ENCODE data around the gene TIMP2. TPM values are rescaled to one million over a fixed set of nuclear protein-coding genes. Genes with fewer than 3 reads are reported as not detected.

TIMP2 gene
- total and polyA plus RNA-seq, 2 of the 13 experiments (the other 11 are each of a cell fraction or from before 2014, with no cell fraction given), result 3.8 to 8.5 TPM

- TF ChIP-seq GMEB2 (CRISPR knock-in tag; IDR thresholded peaks at IDR 0.05; ENCODE audit: low read depth) (no peak), FOXJ3 (CRISPR knock-in tag; IDR thresholded peaks at IDR 0.05; ENCODE audit: borderline replicate concordance) (peak; percentile 59; the same call in 1 of the 2 replicates), PBX3 (CRISPR knock-in tag; IDR thresholded peaks at IDR 0.05; ENCODE audit: borderline replicate concordance) (no peak), MXI1 (IDR thresholded peaks at IDR 0.05; ENCODE audit: borderline replicate concordance, low read depth, low read length) (no peak), ELF1 (CRISPR knock-in tag; IDR thresholded peaks at IDR 0.05) (no peak), MLLT10 (CRISPR knock-in tag; IDR thresholded peaks at IDR 0.05) (no peak), NR0B2 (CRISPR knock-in tag; IDR thresholded peaks at IDR 0.05) (no peak), ZNF136 (CRISPR knock-in tag; IDR thresholded peaks at IDR 0.05; ENCODE audit: low read depth) (no peak), GATAD2A (CRISPR knock-in tag; IDR thresholded peaks at IDR 0.05) (peak; percentile 76), POGZ (CRISPR knock-in tag; IDR thresholded peaks at IDR 0.05) (no peak), FOXP4 (CRISPR knock-in tag; IDR thresholded peaks at IDR 0.05) (peak; percentile 70; the same call in 1 of the 2 replicates), HNRNPL (IDR thresholded peaks at IDR 0.05; ENCODE audit: low read depth, low read length) (peak; percentile 59; the same call in 1 of the 2 replicates), RBAK (CRISPR knock-in tag; IDR thresholded peaks at IDR 0.05) (no peak), IRF9 (CRISPR knock-in tag; IDR thresholded peaks at IDR 0.05; ENCODE audit: borderline replicate concordance) (no peak; the same call in 1 of the 2 replicates), NCOR1 (IDR thresholded peaks at IDR 0.05; ENCODE audit: borderline replicate concordance, low read length) (no peak), RFXANK (CRISPR knock-in tag; IDR thresholded peaks at IDR 0.05) (no peak), ZNF788 (CRISPR knock-in tag; IDR thresholded peaks at IDR 0.05; ENCODE audit: borderline replicate concordance) (no peak), IKZF1 (IDR thresholded peaks at IDR 0.05) (no peak), SIN3B (IDR thresholded peaks at IDR 0.05; ENCODE audit: low read length) (no peak), ZBTB1 (CRISPR knock-in tag; IDR thresholded peaks at IDR 0.05; ENCODE audit: borderline replicate concordance) (no peak), GTF2F1 (IDR thresholded peaks at IDR 0.05; ENCODE audit: low read length) (no peak), ZNF414 (CRISPR knock-in tag; IDR thresholded peaks at IDR 0.05) (no peak), ASH2L (IDR thresholded peaks at IDR 0.05; ENCODE audit: insufficient read length, low read depth, low read length) (no peak)
Measured at GRCh38 chr17:78947235-78948149, 22.3 kb upstream of the TIMP2 start (continued).
